IPS-20b (cell line): ENCODE measurements around the gene FNIP2.
"Not testable (repeated sequence)": the region's sequence is repeated elsewhere in the genome, so short reads cannot be mapped to it uniquely, and the experiment has no call there.

Experiments
- H3K27ac ChIP-seq: one replicate; pipeline ENCODE4 v1.5.1; 2013; ENCODE audit warnings: low read length
- H3K27me3 ChIP-seq: 2 replicates; pipeline ENCODE4 v1.6.1; 2013; ENCODE audit warnings: mild to moderate bottlenecking, low read length, inconsistent platforms; ENCODE audit not compliant: insufficient read depth
- H3K36me3 ChIP-seq: 2 replicates; pipeline ENCODE4 v1.6.1; 2013; ENCODE audit warnings: low read depth, mild to moderate bottlenecking, inconsistent platforms, low read length, moderate library complexity; ENCODE audit not compliant: insufficient read depth
- H3K4me1 ChIP-seq: 2 replicates; pipeline ENCODE4 v1.6.1; 2013; ENCODE audit warnings: mild to moderate bottlenecking, control low read depth, inconsistent platforms, low read length, moderate library complexity; ENCODE audit not compliant: insufficient read depth
- H3K4me3 ChIP-seq: 2 replicates; pipeline ENCODE4 v1.5.1; 2013; ENCODE audit warnings: mild to moderate bottlenecking, low read length, inconsistent platforms
- H3K9ac ChIP-seq: 2 replicates; pipeline ENCODE4 v1.6.1; 2013; ENCODE audit warnings: low read depth, mild to moderate bottlenecking, inconsistent platforms, low read length, moderate library complexity
- H3K9me3 ChIP-seq: 2 replicates; pipeline ENCODE4 v1.6.1; 2013; ENCODE audit warnings: mild to moderate bottlenecking, low read depth, low read length, inconsistent platforms; ENCODE audit not compliant: insufficient read depth

The FNIP2 gene

DNA sequence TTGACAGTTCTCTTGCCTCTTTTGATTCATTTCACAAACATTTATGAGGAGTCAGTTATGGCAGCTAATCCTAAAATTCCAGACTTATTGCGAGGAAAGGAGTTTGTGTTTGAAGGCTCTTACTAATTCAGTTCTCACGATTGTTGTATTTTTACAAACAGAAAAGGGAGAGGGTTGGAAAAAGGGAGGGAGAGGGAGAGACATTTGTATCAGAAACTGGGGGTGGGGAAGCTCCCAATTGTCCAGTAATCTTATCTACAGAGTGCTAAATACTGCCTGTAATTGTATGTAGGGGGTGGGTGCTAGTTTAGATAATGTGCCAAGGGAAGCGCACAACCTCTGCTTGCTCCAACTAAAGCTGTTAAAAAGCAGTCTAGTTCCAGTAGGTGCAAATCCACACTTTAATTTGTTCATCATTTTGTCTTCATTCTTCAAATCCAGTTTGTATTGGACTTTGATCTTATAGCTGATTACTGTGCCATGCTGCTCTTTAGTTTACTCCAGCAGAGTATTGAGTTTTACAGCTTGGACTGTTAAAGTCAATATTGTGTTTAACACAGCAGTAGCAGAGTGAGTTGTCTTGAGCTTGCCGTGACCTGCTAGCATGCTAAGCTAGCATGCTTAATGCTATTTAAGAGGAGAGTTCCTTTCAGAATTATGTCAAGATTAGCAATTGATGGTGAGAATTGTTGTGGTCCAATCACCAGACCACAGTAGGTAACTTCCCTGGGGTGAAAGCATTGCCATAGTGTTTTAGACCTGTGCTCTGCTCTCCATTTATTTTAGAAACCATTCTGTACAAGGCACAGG, 13.9 kb downstream of the FNIP2 start:
- Histone ChIP-seq H3K4me1 (peaks cover 11% of the 10 kb centered on the region), H3K9me3 (no peaks in the 10 kb centered on the region), H3K4me3 (no peak overlapping the region), H3K27ac (no peak overlapping the region), H3K9ac (no peak overlapping the region), H3K27me3 (no peaks in the 10 kb centered on the region), H3K36me3 (no peaks in the 10 kb centered on the region)

- Histone ChIP-seq H3K36me3 (no peaks in the 10 kb centered on the region), H3K9ac (no peak overlapping the region), H3K27me3 (no peaks in the 10 kb centered on the region), H3K4me1 (peaks cover 6% of the 10 kb centered on the region; the same call in 1 of the 2 replicates), H3K4me3 (no peak overlapping the region), H3K27ac (no peak overlapping the region), H3K9me3 (no peaks in the 10 kb centered on the region)
Measured at GRCh38 chr4:158783785-158784184, 15.0 kb downstream of the FNIP2 start.

DNA sequence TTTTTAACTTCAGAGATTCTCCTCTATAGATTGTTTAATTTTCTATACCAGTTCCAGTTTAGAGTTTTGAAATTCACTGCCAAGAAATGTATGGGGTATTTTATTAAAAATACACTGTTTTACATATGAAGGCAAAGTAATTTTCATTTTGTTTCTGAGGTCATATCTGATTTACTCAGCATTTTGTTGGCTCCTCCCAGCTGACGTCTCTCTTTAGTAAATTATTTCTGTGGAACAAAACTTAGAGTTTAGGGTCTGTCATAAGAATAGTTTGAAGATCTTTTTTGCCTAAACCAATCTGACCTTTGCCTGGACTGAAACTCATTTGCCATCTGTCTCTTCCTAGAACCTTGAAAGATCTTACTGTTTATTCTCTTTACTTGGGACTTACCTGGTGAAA, 16.9 kb downstream of the FNIP2 start:
- no peaks in the 10 kb centered on the region for H3K36me3 ChIP-seq
- no peak overlapping the region for H3K27ac ChIP-seq
- no peaks in the 10 kb centered on the region for H3K9me3 ChIP-seq
- no peaks in the 10 kb centered on the region for H3K27me3 ChIP-seq
- H3K4me1 ChIP-seq, result peaks cover 6% of the 10 kb centered on the region; the same call in 1 of the 2 replicates
- H3K4me3 ChIP-seq, result no peak overlapping the region
- no peak overlapping the region for H3K9ac ChIP-seq

- no peak overlapping the region for H3K27ac ChIP-seq
- no peaks in the 10 kb centered on the region for H3K27me3 ChIP-seq
- no peaks in the 10 kb centered on the region for H3K36me3 ChIP-seq
- peaks cover 6% of the 10 kb centered on the region; the same call in 1 of the 2 replicates for H3K4me1 ChIP-seq
- no peak overlapping the region for H3K9ac ChIP-seq
- no peaks in the 10 kb centered on the region for H3K9me3 ChIP-seq
- H3K4me3 ChIP-seq, result no peak overlapping the region
Measured at GRCh38 chr4:158786121-158786601, 17.3 kb downstream of the FNIP2 start.

GRCh38 chr4:158786955-158787354, 18.1 kb downstream of the FNIP2 start:
- no peaks in the 10 kb centered on the region for H3K36me3 ChIP-seq
- no peak overlapping the region for H3K27ac ChIP-seq
- H3K4me3 ChIP-seq, result no peak overlapping the region
- no peaks in the 10 kb centered on the region for H3K9me3 ChIP-seq
- no peak overlapping the region for H3K9ac ChIP-seq
- H3K27me3 ChIP-seq, result no peaks in the 10 kb centered on the region
- H3K4me1 ChIP-seq, result peaks cover 6% of the 10 kb centered on the region; the same call in 1 of the 2 replicates

DNA sequence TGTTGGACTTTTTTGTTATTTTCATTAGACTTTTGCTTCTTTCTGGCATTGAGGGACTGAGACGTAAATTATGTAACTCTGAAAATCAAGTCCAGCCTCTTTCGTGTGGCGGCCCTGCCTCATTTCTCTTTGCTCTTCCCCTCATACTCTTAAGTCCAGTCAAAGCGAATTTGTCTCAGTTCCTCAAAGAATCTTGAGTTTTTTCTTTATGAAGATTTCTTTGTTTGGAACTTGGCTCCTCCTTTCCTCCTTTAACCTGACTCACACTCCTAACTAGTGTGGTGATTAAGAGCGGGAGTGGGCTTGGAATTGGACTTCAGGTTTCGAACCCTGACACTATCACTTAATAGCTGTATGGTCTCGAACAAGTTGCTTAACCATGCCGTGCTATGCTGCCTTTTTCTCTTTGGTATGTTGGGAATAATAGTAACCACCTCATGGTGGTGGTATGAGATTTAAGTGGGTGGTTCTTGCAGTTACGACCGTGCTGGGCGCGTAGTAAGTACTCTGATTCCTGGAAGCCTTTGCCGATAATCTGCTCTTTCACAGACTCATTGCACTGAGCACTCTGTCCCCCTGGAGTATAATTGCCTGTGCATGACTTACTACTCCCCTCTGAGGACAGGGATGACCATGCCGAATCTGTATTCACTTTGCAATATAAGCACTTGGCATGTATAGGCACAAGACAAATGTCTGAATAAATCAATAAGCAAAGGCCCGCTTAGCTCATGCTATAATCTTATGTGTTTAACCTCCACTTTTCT, 19.1 kb downstream of the FNIP2 start:
- Histone ChIP-seq H3K27me3 (no peaks in the 10 kb centered on the region), H3K9me3 (no peaks in the 10 kb centered on the region), H3K4me1 (peaks cover 6% of the 10 kb centered on the region; the same call in 1 of the 2 replicates), H3K4me3 (no peak overlapping the region), H3K36me3 (no peaks in the 10 kb centered on the region), H3K9ac (no peak overlapping the region), H3K27ac (no peak overlapping the region)

DNA sequence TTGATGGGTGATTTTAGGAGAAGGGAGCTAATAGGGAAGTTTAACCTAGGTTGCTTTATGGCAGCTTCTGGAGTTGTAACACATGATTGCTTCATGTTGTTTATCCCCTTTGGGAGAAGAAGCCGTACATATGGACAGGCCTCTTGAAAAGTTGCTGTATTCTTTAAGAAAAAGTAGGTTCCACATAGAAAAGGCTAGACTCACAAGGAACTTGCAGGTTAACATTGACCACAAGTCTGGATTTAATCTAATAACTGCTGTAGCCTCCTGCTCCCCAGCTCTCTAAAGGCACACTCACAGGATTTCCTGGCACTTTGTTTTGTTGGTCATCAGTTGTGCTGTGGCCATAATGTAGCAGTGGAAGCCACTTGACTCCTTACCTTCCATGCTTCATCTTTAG, 19.7 kb downstream of the FNIP2 start:
- Histone ChIP-seq H3K36me3 (no peaks in the 10 kb centered on the region), H3K9ac (no peak overlapping the region), H3K4me3 (no peak overlapping the region), H3K9me3 (no peaks in the 10 kb centered on the region), H3K27me3 (no peaks in the 10 kb centered on the region), H3K4me1 (peaks cover 6% of the 10 kb centered on the region; the same call in 1 of the 2 replicates), H3K27ac (no peak overlapping the region)

DNA sequence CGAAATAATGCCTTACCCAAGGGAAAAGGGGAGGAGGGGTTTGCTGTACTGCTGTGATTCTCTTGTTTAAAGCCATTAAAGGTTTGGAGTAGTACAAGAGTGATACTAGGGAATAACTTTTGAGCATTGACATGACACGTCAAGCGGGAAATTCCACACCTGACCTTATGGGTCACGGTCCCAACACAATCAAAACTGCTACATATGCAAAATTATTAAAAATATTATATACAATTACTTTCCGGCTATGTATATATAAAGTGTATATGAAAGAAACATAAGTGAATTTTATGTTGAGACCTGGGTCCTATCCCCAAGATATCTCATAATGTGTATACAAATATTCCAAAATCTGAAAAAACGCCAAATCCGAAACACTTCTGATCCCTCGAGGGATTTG, 21.0 kb downstream of the FNIP2 start:
- Histone ChIP-seq H3K36me3 (no peaks in the 10 kb centered on the region), H3K4me1 (0 out of 2 replicates have a peak, but pooled peaks cover 6% of the 10 kb centered on the region), H3K9ac (no peak overlapping the region), H3K9me3 (no peaks in the 10 kb centered on the region), H3K4me3 (no peak overlapping the region), H3K27me3 (no peaks in the 10 kb centered on the region), H3K27ac (no peak overlapping the region)

DNA sequence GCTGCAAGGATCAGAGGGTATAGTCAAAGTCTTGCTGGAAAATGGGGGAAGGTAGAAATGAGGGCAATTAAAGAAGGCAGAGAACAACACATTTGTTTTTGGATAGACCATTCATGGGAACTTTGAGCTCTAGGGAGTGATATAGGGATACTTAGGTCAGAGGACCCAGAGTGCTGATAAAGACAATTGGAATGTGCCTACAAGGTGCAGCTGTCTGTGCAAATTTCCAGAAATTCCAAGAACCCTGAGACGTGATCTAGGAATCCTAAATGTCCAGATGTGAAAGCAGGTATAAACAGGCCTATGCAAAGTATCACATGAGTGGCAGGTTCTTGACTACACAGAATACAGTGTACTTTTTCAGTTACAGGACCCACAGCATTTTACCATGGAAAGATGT, 24.2 kb downstream of the FNIP2 start:
- no peak overlapping the region for H3K4me3 ChIP-seq

DNA sequence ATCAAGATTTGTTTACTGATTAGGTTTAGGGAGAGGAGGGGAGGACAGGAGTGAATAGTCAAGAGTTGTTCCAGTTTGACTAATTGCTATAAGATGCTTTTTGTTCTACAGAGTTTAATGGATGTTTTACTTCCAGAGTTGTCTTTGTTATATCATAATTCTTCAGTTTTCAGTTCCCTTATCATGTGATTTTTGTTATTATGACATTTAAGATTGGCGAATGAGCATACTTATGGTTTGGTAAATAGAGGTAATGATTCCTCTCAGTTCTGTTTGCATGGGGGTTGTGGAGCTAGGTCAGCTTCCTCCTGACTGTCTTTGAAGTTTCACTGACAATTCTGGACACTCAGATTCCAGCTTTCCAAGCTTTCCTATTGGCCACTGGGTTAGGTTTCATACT, 24.6 kb downstream of the FNIP2 start:
- H3K4me3 ChIP-seq, H3K9me3 ChIP-seq, H3K9ac ChIP-seq, H3K27ac ChIP-seq, H3K27me3 ChIP-seq, H3K4me1 ChIP-seq, H3K36me3 ChIP-seq: not testable (repeated sequence)

More for the DNA sequence above, 24.2 kb downstream of the FNIP2 start:
- Histone ChIP-seq H3K9me3 (no peaks in the 10 kb centered on the region), H3K27ac (no peak overlapping the region), H3K27me3 (no peaks in the 10 kb centered on the region), H3K36me3 (no peaks in the 10 kb centered on the region), H3K4me1 (no peaks in the 10 kb centered on the region), H3K9ac (no peak overlapping the region)

DNA sequence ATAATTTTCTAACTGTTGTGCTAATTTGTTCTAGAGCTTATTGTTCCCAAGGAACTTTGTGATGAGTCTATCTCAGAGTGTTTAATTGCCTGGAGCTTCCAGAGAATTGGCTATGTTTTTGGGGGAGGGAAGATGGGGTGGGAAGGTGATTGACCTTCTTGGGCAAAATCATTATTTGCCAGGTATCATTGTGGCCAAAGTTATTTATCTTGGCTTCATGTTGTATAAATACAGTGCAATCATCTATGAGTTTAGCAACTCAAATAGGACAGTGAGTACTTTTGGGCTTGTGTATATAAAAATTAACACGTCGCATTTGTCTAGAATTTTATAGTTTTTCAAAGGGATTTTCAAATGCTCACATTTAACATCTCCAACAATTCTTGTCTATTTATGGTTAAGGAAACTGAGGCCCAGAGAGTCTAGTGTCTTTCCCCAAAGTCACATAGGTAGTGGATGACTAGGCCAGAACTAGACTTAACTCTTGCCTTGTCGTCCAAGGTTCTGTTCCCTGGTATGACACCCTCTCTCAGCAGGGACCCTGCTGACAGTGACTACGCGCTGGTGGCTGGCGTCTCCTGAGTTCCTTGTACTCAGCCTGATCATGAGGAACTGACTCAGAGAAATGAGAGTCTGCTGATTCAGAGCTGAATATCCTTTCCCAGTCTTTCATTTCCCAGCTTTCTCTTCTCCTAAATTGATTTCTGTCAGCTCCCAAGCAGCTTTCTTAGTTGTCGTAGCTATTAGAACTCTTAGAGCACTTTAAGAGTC, 27.7 kb downstream of the FNIP2 start:
- Histone ChIP-seq H3K4me3 (no peak overlapping the region), H3K4me1 (peaks cover 9% of the 10 kb centered on the region), H3K27ac (no peak overlapping the region), H3K27me3 (no peaks in the 10 kb centered on the region), H3K9me3 (no peaks in the 10 kb centered on the region), H3K9ac (no peak overlapping the region), H3K36me3 (no peaks in the 10 kb centered on the region)
